GM21737 (cell line): Measurements from ENCODE around the gene RAP1GDS1.
A peak's percentile ranks its signal among the peaks of the same experiment; 100 is the strongest.

ENCODE experiments used
- ATAC-seq: cut with Tn5 transposase; IDR thresholded peaks from one replicate; pipeline ENCODE4 v1.9.1; 2021; ENCODE audit warnings: mild to moderate bottlenecking, moderate library complexity; ENCODE audit not compliant: unreplicated experiment

RAP1GDS1 gene

GRCh38 chr4:98260579-98261404 is at the start of gene RAP1GDS1:
TSS of gene RAP1GDS1 (plus strand) at chr4:98261384. CDS start at chr4:98261566, 182 bp downstream.
- peak; percentile 93 for ATAC-seq

GRCh38 chr4:98222306-98222705 is 38.9 kb upstream of the RAP1GDS1 start:
- no peak for ATAC-seq

- ATAC-seq, result no peak
Measured at GRCh38 chr4:98226396-98226795, 34.8 kb upstream of the RAP1GDS1 start.

GRCh38 chr4:98230961-98231360 is 30.2 kb upstream of the RAP1GDS1 start:
- ATAC-seq, result no peak

GRCh38 chr4:98232202-98232601 is 29.0 kb upstream of the RAP1GDS1 start:
- no peak for ATAC-seq

GRCh38 chr4:98237204-98237603 is 24.0 kb upstream of the RAP1GDS1 start:
- ATAC-seq, result no peak

GRCh38 chr4:98242063-98242462 is 19.1 kb upstream of the RAP1GDS1 start:
- ATAC-seq, result no peak

- no peak for ATAC-seq
Measured at GRCh38 chr4:98242538-98242937, 18.6 kb upstream of the RAP1GDS1 start.

GRCh38 chr4:98245226-98245625 is 16.0 kb upstream of the RAP1GDS1 start:
- ATAC-seq, result no peak

GRCh38 chr4:98248934-98249333 is 12.2 kb upstream of the RAP1GDS1 start:
- ATAC-seq, result no peak

- ATAC-seq, result no peak
Measured at GRCh38 chr4:98249831-98250230, 11.4 kb upstream of the RAP1GDS1 start.

- ATAC-seq, result no peak
Measured at GRCh38 chr4:98253499-98253898, 7.7 kb upstream of the RAP1GDS1 start.

GRCh38 chr4:98260047-98260578 is 1.1 kb upstream of the RAP1GDS1 start:
- ATAC-seq, result peak; percentile 18

GRCh38 chr4:98261405-98262291 is 464 bp downstream of the RAP1GDS1 start:
- ATAC-seq, result peak; percentile 16

GRCh38 chr4:98262431-98262830 is 1.2 kb downstream of the RAP1GDS1 start:
- no peak for ATAC-seq

GRCh38 chr4:98267498-98267897 is 6.3 kb downstream of the RAP1GDS1 start:
- ATAC-seq, result no peak

- ATAC-seq, result no peak
Measured at GRCh38 chr4:98275145-98275544, 14.0 kb downstream of the RAP1GDS1 start.

GRCh38 chr4:98283219-98284189 is 22.3 kb downstream of the RAP1GDS1 start:
- ATAC-seq, result no peak

- ATAC-seq, result no peak
Measured at GRCh38 chr4:98284640-98285046, 23.5 kb downstream of the RAP1GDS1 start.

GRCh38 chr4:98285676-98286075 is 24.5 kb downstream of the RAP1GDS1 start:
- ATAC-seq, result no peak
